Loucy (cell line): ENCODE measurements around the gene PFKFB2.

Experiments
- CTCF ChIP-seq: fragments of 200-600 bp; sonication (generic); conservative IDR thresholded peaks from 2 replicates; pipeline ENCODE4 v1.5.1; 2014; ENCODE audit warnings: mild to moderate bottlenecking, antibody characterized with exemption, low read length
- EZH2phosphoT487 ChIP-seq: fragments of 200-600 bp; IDR thresholded peaks from 2 replicates; pipeline ENCODE4 v1.6.1; 2018; ENCODE audit warnings: antibody characterized with exemption, mild to moderate bottlenecking, moderate library complexity, borderline replicate concordance

- TF ChIP-seq CTCF (no peak), EZH2phosphoT487 (no peak)
These were observed 49.1 kb downstream of the PFKFB2 start for GRCh38 chr1:207102146-207102545.
